ENCODE measurements around the gene DNAJC13.
A peak's percentile ranks its signal among the peaks of the same experiment; 100 is the strongest.

Gene DNAJC13

DNA sequence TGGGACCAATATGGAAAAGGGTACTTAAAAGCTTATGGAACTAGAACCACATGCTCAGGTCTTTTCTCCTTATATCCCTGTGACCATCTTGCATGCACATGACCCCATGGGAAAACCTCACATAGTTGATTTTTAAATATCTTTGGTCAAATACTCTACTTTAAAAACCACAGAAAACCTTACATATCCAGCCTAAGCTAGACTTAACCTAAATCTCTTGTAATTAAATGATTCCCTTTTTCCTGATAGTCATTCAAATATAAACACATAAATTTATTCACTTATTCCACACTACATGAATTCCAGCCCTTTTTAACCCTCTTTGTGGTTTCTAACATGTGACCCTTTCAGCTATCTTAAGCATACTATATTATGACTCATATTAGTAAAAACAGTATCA, 46.8 kb downstream of the DNAJC13 start:
- peak; percentile 82 for DNase-seq

DNA sequence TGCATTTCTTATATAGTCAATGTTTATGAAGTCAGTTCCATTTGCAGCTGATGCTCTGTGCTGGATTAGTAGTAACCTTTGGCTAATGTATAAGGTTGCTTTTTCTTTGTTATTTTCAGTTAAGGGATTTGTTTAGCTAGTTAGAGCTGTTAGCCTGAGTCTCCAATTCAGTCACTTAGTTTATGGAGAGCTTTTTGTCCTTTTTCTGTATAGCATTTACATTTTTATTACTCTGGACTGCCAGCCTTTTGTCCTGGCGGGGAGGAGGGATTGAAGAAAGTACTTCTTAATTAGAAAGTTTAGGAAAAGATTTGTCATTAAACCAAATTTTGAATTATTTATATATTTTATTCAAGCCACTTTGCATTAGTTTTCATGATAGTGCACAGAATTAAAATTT, 52.0 kb downstream of the DNAJC13 start:
- no peak for DNase-seq

DNA sequence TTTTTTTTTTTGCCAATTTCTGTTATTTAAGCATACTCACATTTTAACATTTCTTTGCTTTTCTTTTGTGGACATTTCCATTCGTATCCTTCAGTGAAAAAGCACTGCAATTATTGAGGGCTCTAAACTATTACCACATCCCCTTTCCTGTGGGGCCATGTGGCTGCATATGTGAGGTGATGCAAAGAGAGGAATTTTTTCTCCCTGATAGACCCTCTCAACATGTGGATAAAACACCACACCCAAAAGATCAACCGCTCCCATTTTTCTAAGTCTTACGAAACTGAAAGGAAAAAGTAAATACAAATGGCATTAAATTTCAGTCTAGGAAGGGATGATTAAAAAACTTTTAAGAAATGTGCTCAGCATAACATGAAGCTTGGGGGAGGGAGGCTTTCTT, 68.8 kb downstream of the DNAJC13 start:
- DNase-seq, result no peak

DNA sequence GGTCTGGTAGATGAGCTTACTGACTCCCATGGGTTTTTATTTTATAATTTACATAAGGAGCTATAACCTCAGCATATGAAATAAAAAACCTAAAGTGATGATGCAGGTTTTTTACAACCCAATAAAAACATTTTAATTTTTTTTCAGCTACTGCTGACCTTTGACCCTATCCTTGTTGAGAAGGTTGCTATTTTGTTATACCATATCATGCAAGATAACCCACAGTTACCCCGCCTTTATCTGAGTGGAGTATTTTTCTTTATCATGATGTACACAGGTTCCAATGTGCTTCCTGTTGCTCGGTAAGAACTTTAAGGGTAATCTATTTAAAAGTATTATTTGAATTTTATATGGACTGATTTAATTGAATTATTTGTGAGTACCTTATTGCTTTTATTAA, 70.8 kb downstream of the DNAJC13 start:
- DNase-seq, result no peak

DNA sequence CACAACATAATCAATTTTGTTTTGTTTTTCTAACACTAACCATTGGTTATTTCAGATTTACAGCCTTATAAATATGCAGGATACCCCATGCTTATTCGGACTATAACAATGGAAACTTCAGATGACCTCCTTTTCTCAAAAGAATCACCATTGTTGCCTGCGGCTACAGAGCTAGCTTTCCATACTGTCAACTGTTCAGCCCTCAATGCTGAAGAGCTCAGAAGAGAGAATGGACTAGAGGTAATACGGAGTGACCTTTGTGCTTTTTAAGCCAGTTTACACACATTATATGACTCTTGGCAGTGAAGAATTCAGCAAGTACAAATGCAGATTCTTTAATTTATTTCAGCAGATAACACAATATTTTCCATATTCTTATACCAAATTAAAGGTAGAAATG, 81.8 kb downstream of the DNAJC13 start:
- no peak for DNase-seq

DNA sequence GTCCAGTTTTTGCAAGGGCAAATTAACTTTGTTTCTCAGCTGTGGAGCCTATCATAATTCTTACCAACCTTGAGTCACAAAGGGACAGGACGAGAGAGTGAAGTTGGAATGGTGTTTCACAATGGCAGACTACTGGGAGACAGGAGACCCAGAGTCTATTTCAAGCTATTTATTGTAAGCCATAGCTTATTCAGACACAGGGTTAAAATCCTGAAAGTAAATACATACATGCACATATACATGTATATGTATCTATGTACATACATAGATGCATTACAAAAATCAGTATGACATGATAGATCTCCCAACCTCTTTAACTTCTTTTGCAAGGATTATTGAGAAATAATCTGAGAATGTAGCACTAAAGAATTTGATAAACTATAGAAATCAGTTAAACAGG, 86.3 kb downstream of the DNAJC13 start:
- DNase-seq, result no peak

DNA sequence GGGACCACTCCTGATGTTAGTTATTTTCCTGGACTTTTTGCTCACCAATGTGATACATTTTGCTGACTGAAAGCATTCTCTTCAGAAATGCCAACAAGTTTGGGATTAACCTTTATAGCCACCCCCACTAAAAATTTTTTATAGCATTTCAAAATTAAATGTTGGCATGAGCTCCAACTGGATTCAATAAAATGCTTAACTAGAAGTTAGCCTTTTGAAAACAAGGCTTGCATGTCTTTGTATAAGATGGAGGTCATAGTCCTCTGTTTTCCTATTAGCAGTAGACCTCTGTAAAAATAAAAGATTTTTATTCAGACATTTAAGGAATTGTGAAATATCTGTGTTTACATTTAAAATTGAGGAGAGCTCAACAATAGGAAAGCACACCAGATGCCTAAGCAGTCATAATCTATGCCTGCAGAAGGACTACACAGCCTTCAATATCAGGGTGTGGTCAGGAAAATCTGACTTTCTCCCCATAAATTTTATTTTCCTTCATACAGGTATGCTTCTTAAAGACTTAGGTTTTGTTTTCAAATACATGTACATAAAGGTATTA, 87.2 kb downstream of the DNAJC13 start:
- no peak for DNase-seq

DNA sequence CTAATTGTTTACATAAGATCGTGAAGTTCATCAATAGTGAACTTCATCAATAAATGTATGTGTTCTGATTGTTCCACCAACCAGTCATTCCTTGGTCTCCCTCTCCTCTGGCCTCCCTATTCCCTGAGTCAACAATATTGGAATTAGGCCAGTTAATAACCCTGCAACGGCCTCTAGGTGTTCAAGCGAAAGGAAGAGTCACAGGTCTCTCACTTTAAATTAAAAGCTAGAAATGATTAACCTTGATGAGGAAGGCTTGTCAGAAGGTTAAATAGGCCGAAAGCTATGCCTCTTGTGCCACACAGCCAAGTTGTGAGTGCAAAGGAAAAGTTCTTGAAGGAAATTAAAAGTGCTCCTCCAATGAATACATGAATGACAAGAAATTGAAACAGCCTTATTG, 90.4 kb downstream of the DNAJC13 start:
- no peak for DNase-seq

DNA sequence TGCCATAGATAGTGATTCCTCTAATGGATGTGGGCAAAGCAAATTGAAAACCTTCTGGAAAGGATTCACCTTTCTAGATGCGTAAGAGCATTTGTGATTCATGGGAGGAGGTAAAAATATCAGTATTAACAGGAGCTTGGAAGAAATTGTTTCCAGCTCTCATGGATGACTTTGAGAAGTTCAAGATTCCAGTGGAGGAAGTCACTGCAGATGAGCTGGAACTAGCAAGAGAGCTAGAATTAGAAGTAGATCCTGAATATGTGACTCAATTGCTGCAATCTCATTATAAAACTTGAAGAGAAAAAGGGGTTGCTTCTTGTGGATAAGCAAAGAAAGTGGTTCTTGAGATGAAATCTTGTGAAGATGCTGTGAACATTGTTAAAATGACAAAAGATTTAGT, 91.8 kb downstream of the DNAJC13 start:
- no peak for DNase-seq

DNA sequence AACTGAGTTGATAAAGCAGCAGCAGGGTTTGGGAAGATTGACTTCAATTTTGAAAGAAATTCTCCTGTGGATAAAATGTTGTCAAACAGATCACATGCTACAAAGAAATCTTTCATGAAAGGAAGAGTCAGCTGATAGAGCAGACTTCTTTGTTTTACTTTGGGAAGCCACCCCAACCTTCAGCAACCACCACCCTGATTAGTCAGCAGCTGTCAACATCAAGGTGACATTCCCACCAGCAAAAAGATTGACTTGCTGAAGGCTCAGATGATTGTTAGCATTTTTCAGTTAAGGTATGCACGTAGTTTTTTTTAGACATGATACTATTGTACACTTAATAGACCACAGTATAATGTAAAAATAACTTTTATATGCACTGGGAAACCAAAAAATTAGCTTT, 92.2 kb downstream of the DNAJC13 start:
- no peak for DNase-seq

DNA sequence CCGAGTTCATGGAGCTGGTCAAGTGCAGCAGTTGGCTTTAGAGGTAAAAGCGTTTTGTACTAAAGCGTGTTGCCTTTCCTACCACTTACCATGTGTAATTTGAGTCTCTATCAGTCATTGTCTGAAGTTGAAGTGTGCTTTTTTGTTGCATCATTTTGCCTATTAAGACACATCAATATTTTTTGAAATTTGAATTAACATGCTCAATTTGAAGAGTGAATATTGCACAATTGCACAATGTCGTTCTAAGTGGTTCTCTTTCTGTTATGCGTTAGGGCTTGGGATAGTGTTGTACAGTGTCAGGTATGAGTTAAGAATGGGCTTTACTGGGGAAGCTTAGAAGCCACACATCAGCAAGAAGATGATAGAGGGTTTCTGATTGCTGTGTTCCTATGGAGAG, 95.8 kb downstream of the DNAJC13 start:
- DNase-seq, result no peak

DNA sequence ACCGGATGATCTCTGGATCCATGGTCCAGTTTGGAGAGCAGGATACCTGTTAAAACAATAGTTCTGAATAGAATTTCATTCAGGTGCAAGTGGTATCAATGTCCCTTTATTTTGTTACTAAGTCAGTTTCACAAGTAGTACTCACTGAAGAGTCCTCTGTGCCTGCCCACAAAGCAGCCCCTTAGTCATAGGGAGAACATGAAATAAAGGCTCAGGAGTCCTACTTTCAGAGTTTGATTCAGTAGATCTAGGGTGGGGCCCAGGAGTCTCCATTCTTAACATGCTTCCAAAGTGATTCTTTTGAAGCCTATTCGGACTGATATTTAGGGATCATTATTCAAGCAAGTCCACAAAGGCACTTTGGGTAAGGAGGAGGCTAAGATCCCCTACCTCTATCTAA, 100.0 kb downstream of the DNAJC13 start:
- no peak for DNase-seq

DNA sequence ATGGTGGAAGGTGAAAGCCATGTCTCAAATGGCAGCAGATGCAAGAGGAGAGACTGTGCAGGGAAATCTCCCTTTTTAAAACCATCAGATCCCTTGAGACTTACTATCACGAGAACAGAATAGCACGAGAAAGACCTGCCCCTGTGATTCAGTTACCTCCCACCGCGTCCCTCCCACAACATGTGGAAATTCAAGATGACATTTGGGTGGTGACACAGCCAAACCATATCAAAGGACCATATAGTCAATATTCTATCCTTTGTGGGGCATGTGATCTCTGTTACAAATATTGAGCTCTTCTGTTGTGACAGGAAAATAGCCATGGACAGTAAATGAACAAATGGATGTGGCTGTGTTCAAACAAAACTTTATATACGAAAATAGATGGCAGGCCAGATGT, 102.6 kb downstream of the DNAJC13 start:
- no peak for DNase-seq

DNA sequence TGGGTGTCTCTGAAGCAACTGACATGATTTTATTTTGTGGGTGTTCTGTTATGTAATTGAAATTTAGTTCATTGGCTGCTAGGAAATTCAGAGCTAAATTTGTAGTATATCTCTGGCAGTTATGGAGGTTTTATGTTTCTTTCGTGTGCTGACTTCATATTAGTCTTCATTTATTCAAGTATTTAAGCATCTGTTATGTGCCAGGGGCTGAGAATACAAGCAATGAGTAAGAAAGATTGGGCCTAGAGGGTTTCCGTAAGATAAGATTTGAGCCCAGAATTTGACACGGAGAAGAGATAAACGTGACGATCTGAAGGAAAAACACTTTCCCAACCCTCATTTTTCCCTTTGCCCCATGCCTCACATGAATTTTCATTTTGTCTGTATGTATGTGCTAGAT, 104.6 kb downstream of the DNAJC13 start:
- no peak for DNase-seq

DNA sequence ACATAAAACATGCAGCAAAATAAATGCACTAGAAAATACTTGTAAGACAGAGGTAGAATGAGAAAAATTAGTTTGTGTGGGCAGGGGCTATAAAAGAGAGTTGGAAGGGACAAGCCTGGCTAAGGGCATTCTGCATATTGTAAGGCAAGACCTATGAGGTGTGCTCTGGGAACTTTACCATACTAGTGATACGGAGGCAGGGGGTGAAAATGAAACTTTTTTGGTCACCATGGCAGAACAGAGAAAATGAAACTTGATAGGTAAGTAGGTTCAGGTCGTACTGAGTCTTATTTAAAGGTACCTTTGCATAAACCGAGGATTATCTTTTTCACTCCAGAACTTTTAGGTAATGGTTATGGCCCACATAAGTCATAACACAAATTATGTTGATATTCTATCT, 105.1 kb downstream of the DNAJC13 start:
- DNase-seq, result no peak

DNA sequence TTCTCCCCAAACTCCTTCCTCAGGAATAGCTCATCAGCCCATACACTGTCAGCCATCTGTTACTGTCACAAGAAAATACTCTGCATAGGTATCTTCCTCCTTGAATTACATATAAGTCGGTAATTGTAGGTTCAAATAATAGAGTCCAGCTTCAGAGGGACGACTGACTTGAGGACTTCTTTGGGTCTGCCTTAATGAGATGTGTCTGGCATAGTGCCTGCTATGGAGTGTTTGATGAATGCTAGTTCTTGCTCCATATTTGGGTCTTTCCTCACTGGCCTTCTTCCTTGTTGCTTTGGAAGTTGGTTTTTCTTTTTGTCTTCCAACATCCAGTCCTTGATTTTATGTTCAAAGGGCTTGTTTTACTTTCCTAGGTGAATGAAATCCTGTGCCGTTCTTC, 113.3 kb downstream of the DNAJC13 start:
- DNase-seq, result no peak

DNA sequence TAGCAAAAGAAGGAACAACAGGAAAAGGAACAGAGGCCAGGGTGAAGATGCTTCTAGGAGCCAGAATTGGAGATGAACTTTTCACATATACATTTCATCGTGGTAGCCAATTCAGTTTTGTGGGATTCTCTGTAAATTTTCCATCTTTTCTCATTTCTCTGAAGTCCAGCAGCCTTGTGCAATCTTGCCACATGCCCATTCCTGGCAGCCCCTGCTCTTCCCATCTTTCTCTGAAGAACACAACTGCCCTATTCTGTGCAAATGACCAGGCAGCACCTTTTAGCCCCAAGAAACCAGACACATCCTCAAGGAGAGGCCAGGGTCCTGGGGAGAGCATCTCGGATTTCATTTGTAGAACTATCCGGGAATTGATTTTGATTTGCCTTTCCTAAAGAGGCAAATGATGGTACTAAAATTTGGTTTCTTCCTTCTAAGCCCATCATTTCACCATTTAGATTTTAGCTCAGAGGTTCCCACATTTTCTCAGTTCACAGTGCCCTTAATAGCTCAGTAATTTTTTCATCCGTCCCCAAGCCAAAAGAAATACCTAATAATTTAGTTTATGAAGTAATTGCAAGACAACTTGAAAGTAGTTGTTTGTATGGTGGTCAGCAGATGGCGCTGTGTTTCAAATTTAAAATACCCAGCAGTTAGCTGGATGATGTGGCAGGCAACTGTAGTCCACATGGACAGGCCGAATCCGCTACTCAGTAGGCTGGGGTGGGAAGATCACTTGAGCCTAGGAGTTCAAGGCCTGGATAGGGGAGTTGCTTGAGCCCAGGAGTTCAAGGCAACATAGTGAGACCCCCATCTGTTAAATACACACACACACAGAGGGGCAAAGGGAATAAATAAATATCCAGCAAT, 118.5 kb downstream of the DNAJC13 start:
- peak; percentile 80 for DNase-seq

DNA sequence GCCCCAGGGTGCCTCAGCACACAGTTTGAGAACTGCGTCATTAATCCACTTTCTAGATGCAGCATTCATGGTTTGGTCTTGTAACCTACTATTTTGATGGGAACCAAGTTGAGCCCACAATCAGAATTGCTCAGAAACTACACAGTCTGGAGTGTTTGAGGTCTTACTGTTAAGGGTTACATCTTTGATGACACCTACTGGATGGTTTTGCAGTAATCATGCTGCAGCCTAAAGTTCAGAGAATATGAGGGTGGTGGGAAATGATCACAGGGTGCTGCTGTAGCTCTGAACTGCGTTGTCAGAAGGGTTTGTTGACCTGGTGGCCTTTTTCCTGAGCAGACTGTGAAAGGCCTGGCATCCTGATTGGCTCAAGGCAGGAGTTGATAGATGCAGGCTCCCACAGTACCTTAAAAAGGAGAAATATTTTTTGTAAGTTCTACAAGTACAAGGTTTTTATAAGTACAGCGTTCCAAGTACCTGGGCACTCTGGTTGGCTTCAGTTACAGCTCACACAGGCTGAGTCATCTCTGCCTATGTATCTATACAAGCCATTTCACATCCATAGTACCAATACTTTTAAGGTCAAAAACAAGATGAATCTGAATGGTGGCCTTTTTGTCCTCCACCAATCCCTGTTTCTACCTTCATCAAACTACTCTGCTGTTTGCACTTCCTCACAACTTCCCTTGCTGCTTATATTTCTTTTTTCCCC, 119.3 kb downstream of the DNAJC13 start:
- peak; percentile 18 for DNase-seq

DNA sequence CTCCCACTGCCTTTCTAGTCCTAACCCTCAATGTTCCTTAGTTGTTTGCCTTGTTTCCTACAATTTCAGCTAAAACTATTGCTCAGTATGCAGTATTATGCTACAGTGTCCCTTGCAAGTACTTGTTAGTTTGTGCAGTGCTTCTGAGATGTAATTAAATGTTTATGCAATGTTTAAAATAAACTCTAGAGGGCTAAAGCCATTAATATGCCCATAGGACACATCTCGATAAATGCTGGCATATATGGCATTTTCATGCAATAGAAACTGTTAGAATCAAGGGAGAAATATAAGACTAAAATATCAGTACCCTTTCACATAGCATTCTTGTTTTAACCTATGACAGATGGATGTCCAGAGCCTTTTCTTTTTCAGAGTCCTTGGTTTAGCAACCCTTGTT, 120.0 kb downstream of the DNAJC13 start:
- DNase-seq, result no peak

DNA sequence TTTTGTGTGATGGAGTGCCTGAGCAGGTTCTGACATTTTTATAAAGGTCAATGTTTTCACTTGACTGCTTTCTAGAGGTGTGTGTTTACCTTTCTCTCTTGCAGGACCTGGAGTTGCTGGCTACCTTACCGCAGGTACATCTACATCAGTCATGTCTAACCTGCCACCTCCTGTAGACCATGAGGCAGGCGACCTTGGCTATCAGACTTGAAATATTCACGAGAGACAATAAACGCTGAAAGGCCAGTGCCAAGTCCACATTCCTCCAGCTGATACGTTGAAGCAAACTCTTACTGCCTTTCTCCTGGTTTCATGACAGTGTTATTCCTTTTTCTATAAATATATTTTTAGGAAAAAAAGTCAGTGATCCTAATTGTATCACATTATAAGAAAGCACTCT, 120.8 kb downstream of the DNAJC13 start:
- DNase-seq, result no peak

DNA sequence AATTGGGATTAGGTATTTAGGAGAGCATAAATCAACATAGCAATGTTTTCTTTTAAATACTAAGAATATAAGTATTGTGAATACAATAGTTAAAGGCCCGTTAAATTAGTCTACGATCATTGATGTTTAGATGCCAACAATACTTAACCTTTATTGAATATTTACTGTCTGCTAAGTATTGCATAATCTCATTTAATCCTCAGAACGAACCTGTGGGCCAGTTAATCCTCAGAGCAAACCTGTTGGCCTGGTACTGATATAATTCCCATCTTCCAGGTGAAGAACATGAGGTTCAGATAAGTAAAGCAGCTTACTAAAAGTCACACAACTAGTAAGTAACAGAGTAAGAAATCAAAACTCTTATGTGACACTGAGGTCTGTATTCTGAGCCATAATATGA, 122.4 kb downstream of the DNAJC13 start:
- no peak for DNase-seq

DNA sequence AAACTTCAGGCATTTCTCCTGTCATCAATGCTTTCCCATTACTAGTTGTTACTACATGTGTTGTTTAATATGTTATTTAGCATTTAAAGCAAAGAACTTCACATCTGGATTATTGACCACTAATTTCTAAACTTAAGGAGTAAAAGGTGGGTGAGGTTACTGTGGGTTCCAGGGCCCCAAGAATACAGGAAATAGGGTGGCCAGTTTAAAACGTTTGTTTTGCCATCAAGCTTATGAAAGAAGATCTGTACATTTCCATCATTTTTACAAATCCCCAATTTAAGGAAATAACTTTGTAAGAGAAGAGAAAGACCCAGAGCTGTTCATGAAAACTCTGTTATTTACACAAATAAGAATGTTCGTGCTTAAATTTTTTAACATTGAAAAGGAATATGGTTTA, 125.3 kb downstream of the DNAJC13 start:
- no peak for DNase-seq

DNA sequence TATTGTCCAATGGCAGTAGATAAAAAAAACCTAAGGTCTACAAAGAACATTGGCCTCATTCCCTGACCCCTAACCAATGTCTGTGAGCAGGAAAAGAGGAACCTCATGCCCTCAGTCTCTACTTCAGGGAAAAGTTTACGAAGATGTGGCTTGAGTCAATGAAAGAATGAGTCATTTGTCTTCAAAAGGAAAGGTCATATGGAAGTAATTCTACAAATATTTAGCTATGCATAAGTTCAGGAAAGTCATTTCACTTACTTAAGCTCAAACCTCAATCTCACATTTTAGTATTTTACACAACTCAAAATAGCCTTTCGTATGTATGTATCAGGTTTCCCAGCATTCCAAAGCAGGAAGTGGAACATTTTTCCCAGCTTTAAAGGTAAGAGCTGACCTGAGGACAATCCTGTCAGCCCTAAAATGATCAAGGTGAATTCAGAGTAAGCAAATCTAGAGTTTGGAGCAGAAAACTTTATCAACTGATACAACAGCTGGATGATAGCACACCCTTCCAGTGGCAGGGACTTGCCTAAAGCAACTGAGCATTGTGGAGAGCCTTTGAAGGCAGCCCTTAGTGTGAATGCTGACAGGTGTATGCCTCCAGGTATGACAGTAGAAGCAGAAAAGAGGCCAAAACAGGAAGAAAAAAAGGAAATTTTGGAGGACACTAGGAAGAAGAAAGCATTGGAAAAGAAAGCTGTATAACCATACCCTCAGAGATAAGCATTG, 125.9 kb downstream of the DNAJC13 start:
- peak; percentile 90 for DNase-seq
